NCI-H2081 (cell line): ENCODE data around the gene METTL3.

Experiments
- DNase-seq, 2 experiments: peaks; one replicate each; lab custom pipeline; 2025; lab: John Stamatoyannopoulos, UW

METTL3 gene

DNA sequence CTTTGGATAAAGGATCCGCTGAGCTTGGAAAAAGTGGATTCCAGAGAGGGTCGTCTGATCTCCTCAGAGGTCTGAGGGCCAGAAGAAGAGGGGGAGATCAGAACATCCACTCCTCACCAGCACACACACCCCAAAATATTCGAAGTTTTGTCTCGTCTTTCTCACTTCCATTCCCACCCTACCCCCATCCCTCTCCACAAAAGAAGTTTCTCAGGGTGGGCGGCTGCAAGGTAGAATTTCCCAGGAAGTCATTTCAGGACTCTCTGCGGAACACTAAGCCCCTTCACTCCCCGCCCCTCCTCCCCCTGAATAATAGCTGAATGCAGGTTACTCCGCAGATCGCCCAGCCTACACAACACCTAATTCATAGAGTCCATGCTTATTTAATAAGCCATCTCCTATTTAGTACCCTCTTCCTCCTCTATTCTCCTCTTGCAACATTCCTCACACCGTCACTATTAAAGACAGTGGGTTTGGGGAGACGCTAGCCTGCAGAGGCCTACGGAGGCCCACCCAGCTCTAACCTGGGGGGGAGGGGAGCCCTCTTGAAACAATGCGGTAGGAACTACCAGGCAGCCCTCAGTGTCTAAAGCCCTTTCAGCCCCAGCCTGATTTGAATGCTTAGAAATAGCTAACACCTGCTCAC, 15.7 kb upstream of the METTL3 start:
- no peak for DNase-seq

DNA sequence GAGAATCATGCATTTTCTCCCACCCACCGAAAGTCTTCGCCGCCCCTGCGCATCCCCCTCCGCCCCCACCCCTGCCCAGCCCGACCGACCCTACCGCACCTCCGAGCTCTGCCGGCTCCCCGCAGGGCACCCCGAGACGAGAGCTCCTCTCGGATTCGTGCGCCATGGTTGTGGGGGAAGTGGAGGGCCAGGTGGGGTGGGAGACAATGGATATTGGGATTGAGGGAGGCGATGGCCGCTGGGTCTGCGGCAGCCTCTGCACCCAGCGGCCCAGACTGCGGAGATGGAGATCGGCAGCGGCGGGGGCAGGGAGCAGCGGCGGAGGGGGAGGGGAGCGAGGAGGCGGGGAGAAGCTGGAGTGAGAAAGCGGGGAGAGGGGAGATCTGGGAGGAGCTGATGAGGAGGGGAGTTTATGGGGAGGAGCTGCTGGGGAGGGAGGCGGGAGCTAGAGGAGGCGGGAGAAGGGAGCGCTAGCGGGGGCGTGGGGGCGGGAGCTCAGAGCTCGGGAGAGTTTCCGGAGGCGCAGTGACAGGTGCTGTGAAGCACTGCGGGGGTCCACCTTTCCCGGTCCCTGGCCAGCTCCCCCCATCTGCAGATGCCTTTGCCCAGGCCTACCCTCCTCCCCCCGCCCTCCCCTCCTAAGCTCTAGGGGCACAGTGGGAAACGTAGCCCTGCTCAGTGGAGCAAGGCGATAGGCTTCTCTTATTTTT, 15.0 kb upstream of the METTL3 start, which contains the start of gene SALL2:
Gene SALL2 (minus strand): TSS at position 385 of the 710 bp plus-strand sequence. CDS start 219 bp downstream, at position 166.
- peak; percentile 93 to 94 for DNase-seq

DNA sequence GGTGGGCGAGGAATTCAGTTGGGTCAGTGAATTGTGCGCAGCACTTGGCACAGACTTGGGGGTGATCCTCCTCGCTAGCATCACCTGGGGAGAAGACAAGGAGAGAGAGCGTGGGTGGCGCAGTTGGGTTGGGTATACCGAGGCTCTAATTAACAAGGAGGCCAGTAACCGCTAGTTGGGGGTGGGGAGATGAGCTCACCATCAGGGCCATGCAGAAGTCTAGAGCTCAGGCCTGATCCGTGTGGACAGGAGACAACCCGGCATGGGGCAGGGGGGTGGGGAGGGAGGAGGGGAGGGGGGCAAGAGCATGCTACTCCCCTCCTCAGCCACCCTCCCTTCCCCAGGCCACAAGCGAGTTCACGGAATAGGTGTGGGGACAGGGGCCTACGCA, 14.4 kb upstream of the METTL3 start:
- peak in 1 of 2 experiments; percentile 7 for DNase-seq

DNA sequence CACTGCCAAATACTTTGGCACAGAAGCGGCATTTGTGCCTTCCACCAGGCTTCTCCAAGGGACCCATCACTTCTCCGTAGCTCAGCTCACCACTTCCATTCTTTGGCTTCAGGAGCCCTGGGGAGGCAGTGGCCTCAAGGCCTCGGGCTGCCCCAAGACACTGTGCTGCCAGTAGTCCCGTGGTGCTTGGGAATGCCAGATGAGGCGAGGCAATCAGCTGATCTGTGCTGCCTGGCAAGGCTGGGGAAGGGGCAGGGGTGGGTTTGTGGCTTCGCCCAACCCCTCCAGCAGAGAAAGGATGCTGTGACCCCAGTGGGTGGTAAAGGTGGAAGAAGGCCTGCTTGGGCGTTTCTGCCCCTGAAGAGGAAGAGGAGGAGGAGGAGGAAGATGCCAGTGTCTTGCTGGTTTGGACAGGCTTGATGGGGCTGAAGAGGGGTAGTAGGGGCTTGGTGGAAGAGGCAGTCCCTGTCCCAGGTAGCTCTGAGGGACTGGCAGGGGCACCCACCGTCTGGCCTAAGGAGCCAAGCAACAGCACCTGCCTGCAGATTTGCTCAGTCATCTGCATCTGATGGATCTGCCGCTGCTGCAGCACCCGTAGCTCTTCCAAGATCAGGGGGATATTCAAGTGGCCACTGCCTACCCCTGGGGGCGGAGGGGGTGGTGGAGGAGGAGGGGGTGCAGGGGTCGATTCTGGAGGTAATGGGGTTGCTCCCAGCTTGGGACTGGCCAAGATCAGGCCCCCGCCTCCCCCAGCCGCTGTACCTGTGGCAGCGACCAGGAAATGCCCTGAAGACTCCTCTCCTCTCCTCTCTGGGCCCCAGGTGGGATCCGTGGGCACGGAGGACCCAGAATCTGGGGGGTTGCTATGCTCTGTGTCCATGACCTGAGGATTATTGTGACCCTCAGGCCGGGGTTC, 13.7 kb upstream of the METTL3 start:
- no peak for DNase-seq

DNA sequence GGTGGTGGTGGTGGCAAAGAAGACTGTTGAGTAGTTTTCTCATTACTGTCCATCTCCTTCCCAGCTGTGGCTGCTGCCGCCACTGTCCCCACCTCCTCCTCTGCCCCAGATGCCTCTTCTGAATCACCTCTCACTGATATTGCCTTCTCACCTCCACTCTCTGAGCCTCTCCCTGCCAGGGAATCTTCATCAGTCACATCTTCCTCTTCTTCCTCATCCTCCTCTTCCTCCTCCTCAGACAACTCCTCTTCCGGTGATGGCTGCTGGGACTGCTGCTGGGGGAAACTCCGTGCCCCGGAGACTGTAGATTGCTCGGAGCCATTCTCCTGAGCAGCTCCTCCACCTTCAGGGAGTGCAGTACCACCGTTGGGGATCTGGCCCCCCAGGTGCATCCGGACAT, 12.1 kb upstream of the METTL3 start:
- no peak for DNase-seq

DNA sequence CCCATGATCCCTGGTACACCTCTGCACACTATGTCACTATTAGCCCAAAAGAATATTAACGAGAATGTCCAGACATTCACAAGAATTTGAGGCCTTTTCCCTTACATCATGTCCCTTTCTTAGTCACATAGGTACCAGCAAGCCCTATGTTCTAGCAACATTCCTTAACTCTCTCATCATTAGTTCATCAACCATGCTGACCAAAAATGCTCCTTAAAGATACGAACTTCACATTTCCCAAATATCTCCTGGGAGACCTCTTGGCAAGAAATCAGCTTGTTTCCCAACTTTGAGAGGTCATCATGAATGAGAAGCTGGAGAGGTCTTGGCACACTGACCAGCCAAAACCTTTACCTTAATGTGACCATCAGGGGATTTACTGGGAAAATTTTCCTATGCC, 10.4 kb upstream of the METTL3 start:
- no peak for DNase-seq

DNA sequence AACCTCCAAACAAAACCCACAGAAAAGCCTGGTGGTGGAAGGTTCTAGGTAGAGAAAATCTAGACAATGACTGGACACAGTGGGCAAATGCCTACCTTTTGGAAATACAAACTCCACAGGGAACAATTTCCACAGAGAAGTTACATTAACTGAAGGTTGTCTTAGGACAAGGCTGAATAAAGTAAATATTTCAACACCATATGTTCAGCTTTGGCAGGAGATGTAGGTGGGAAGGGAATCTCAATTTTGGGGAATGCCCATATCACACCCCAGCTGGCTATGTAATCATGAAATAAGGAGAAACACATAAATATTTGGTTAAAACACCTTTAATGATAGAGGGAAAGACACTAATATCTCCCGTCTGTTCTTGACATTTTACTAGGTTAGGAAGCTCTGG, 9.6 kb upstream of the METTL3 start:
- DNase-seq: no peak

DNA sequence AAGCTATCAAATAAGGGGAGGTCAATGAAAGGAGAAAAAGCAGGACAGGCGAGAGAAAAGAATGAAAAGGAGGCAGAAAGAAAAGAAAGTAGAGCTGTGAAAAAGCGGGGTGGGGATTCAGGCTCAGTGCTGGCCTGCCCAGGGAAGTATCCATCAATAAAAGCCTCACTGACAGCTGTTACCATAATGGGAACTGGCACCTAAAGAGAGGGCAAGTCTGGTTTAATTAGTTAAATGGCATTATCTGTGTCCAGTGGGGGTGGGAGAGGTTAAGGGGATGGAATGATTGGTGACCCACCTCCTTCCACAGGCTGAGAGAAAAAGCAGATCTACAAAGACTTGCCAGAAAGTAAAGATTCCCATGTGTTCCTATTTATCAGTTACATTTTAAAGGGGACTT, 7.6 kb upstream of the METTL3 start:
- no peak for DNase-seq

DNA sequence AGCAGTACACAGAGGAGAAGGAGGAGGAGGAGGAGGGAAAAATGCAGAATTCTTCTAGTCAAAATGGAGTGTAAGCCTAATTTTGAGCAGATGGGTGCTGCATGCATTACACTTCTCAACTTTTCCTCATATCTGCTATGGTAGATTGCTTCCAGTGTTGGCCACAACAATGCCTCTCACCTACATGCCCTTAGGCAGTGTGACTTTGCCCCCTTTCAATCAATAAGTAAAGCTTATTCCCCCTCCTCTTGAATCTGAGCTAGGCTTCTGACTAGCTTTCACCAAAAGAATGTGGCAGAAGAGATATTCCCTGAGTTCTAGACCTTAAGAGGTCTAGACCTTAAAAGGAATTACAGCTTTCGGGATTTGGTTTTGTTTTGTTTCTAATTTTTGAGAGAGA, 3.2 kb upstream of the METTL3 start:
- no peak for DNase-seq

DNA sequence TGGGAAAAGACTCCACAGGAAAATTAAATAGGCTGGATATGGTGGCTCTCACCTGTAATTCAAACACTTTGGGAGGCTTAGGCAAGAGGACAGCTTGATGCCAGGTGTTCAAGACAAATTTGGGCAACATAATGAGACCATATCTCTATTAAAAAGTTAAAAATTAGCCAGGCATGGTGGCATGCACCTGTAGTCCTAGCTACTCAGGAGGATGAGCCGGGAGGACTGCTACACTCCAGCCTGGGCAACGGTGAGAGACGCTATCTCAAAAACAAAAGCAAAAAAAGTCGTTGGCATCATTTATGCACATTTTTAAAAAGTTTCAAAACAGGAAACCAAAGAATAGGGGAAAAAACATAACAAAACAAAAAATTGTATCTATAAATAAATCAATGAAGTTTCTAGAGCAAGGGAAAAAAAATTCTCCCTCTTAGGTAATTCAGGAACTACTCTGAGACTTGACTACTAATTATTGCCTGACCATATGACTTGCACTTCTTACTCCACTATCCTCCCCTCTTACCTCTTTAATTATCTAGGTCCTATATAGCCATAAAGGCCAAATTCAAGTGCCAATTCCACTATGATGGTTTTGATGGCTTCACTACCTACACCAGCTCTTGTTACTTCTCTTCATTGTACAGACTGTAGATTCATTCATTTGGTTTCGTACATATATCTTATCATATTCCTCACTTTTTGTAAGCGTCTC, 1.6 kb downstream of the METTL3 start:
- no peak for DNase-seq

DNA sequence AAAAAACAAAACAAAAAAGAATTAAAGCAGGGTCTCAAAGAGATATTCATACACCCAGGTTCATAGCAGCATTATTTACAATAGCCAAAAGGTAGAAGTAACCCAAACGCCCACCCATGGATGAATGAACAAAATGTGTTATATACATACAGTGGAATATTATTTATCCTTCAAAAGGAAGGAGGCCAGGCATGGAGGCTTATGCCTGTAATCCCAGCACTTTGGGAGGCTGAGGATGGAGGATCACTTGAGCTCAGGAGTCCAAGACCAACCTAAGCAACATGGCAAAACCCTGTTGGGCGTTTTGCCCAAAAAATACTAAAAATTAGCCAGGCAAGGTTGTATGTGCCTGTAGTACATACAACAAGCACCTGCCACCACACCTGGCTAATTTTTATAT, 4.6 kb downstream of the METTL3 start:
- DNase-seq: no peak

DNA sequence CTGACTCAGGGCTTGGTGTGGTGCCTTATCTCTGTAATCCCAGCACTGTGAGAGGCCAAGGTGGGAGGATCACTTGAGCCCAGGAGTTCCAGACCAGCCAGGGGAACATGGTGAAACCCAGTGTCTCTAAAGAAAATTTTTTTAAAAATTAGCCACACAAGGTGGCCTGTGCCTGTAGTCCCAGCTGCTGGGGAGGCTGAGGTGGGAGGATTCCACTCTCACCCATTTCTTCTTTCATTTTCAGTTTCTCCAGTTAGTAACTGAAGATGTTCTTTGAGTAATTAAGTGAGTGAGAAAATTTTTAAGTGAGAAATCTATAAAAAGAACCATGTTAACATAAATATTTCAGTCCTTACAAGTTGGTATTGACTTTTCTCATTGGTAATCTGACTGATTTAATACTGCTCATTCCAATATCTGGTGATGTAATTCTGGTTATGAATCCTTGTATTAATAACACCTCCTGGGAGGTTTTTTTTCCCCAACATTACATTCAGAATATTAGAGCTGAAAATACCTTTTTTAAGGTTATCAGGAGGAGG, 6.1 kb downstream of the METTL3 start:
- DNase-seq: no peak

DNA sequence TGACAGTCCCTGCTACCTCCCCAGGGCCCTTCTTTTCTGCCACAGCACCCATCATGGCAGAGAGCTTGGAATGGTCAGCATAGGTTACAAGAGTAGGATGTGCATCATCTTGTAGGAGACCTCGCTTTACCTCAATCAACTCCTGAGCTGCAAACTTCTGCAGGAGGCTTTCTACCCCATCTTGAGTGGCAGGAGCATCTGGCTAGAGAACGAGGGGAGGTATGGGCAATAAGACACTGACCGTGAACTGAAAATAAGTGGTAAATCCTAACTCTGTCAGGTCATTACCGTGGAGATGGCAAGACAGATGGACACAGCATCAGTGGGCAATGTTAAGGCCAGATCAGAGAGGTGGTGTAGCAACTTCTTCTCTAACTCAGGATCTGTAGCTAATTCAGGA, 7.8 kb downstream of the METTL3 start:
- DNase-seq: no peak

DNA sequence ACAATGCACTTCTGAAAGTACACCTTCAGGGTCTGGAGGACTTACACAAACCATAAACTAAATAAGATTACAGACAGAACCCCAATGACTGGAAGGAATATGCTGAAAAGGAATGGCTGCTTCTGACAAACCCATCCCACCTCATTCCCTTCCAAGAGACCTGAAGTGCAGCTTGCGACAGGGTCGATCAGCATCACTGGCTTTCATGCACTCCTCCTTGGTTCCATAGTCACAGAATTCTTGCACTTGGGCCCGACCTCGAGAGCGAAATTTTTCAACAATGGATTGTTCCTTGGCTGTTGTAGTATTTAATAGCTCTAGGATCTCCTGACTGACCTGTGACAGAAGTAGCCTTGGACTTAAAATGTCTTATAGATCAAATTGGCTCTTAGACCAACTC, 9.6 kb downstream of the METTL3 start:
- DNase-seq: no peak

DNA sequence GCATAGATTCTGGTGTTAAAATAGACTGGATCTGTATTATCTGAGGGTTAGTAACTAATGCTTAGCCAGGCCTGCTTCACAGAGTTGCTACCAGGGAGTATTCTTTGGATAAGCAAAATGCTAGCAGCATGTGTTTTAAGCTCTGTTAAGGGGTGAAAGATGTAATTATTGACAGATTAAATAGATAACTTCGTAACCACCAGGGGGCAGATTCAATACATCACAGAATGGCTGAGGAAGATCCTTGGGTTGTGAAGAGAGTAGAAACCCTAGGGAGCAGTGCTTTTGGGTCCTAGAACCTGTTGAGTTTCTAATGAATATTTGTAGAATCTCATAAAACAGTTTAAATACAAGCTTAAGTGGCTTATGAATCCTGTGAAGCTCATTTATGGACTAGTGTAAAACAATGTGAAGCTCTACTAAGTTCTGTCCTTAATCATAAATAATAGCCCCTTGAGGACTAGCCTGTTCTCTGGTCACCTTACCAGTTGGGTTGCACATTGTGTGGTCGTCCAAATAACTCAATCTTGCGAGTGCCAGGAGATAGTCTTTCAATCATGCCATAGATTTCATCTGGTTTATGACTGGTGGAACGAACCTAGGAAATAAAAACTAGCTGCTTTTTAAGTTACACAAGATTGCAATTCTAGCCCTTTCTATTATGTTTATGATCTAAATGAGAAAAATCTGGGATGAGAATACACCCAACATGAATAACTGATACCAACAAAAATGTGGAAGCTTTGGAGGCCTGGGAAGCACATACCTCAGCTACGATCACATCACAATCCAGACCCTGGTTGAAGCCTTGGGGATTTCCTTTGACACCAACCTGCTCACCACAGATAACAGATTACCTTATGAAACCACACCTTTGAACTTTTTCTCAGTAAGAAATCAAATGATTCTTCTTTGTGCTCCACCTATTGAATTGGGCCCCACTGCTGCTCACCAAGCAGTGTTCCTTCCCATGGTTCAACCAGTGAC, 12.3 kb downstream of the METTL3 start:
- DNase-seq: peak; percentile 36 to 46

DNA sequence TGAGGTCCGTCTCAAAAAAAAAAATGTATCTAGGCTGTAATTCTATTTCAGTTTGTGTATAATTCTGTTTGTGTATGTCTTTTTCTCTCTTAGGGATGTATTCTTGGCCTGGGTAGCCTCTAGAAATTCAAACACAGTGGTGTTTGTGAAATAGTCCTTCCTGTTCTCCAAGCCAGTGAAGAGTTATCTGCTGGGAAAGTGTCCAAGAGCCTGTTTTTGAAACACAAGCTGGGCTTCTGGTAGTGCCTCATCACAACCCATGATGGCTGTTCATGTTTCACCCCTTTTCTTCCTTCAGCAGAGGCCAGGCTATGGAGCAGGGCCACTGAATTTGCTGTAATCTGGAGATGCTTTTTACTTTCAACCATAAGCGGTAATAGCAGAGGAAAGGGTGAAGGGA, 14.7 kb downstream of the METTL3 start:
- no peak for DNase-seq

DNA sequence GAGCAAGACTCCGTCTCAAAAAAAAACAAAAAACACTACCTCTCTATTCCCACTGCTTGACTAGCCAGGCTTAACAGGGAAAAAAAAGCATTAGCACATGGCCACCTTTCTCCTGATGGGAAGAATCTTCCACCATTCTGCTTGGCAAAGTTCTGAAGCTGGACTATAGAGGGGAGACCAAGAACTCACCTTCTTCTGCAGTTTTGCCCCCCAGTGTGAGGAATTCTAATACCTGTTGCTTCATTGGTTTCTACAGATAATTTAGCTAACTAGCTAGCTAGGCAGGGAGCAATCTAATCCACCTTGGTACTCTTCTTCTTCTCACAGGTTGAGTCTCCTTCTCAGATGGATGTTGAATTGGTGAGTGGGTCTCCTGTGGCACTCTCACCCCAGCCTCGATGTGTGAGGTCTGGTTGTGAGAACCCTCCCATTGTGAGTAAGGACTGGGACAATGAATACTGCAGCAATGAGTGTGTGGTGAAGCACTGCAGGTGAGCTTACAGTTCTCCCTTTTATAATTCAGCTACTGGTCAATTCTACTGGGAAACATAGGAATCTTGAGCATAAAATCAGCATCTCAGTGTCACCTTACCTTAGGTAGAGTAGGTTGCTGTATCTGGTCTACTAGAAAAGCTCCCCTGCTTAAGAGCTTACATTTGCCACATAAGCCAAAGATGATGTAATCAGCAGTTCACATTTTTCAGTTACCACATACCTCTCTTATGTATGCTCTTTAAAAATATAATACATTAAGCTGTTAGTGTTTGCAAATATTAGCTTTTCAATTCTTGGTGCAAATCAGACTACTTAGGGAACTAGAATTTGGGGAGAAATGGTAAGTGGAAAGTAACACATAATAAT, 16.0 kb downstream of the METTL3 start:
- DNase-seq: no peak

DNA sequence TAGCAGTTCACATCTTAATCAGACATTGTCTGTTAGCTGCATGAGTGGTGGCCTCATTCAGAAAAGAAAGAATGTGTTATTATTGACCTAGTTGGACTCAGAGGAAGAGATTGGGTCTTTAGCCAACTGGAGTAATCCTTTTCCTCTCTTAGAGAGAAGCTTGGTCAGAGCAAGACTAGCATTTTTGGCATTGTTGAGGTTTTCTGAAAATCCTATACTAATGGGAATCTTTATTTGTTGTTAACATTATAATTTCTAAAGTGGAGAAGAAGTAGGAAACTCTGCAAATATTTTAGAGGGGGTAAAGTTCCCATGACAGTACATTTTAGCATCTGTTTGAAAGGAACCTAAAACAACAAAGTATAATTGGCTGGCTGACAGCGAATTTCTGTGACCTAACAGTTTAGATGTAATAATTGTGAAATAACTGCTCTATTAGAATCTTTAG, 24.5 kb downstream of the METTL3 start:
- no peak for DNase-seq

DNA sequence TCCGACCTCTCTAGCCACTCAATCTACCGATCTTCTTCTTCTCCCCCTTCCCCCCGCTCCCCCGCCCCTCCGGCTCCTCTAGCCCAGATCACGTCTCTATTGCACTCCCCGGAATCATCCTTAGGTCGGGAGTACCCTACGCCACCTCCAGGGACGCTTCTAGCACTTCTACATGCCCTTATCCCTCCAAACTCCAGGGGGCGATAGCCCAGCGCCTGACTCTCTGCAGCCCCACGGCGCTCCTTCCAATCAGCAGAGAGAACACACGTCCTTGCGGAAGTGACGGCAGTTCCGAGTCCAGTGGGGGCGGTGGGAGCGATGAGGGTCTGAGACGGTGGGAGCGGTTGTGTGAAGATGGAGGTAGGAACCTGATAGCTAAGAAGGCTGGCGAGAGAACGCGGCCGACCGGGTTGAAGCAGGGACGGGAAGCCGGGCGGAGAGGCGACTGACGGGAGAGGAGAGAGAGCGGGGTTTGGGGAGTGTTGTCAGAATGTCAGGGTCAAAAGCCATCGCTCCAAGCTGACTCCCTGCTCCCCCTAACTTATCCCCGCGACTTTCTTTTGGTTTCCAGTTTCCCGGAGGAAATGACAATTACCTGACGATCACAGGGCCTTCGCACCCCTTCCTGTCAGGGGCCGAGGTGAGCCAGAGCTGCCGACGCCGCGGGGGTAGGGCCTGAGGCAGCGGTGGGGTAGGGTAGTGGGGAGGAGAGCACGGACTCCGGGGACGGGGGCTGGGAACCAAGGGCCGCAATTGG, 34.0 kb downstream of the METTL3 start, which contains the start of the genes RAB2B and TOX4:
Gene RAB2B (minus strand): TSS at position 35 of the 757 bp plus-strand sequence. CDS start 87 bp downstream, outside the sequence.
Gene TOX4 (plus strand): TSS at position 271 of the 757 bp plus-strand sequence. CDS start 84 bp downstream, at position 355.
- DNase-seq: peak; percentile 98
